Measurements from ENCODE around the gene FN3KRP.
A peak's percentile ranks its signal among the peaks of the same experiment; 100 is the strongest.

FN3KRP gene, protein sequence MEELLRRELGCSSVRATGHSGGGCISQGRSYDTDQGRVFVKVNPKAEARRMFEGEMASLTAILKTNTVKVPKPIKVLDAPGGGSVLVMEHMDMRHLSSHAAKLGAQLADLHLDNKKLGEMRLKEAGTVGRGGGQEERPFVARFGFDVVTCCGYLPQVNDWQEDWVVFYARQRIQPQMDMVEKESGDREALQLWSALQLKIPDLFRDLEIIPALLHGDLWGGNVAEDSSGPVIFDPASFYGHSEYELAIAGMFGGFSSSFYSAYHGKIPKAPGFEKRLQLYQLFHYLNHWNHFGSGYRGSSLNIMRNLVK

GRCh38 chr17:82716203-82717010 is at the start of gene FN3KRP:
TSS of gene FN3KRP (plus strand) at chr17:82716706. CDS start at chr17:82716756, 50 bp downstream.
- DNase-seq, result peak; percentile 97

- no peak for DNase-seq
These were observed 49.4 kb upstream of the FN3KRP start for GRCh38 chr17:82666931-82667667.

DNA sequence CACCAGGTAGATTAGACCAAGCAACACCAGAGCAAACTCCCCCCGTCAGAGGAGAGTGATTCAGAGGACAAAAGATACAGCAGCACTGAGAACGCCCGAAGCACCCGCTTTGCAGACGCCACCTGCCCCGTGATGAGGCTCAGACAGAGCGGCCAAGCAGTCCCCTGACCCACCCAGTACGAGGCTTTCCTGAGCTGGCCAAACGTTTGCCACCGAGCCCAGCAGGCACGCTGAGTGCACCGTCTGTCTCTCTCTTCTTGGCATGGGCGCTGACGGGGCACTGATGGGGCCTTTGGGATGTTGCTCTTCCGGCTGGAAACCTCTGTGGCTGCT is 48.9 kb upstream of the FN3KRP start:
- DNase-seq, result no peak

- DNase-seq, result no peak
These were observed 48.4 kb upstream of the FN3KRP start for GRCh38 chr17:82668024-82668630.

GRCh38 chr17:82668631-82669099 is 47.8 kb upstream of the FN3KRP start:
- no peak for DNase-seq

DNA sequence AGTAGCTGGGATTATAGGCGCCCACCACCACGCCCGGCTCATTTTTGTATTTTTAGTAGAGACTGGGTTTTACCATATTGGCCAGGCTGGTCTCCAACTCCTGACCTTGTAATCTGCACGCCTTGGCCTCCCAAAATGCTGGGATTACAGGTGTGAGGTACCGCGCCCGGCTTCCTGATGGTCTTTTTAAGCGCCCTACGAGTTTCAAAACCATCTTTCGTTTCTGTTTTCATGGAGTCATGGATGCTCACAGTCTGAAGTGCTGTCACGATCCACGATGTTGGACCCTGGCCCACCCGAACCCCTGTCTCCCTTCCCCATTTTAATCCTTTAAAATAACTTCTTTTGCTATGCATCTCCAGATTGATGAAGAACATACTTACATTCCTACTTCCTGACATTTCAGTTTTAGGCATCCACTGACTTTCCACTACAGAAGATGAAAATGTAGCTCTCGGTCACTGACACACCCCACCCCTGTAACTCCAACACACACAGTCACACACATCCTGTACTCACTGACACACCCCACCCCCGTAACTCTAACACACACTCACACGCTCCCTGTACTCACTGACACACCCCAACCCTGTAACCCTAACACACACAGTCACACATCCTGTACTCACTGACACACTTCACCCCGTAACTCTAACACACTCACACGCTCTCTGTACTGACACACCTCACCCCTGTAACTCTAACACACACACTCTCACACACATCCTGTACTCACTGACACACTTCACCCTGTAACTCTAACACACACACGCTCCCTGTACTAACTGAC is 45.6 kb upstream of the FN3KRP start:
- DNase-seq, result no peak

GRCh38 chr17:82674656-82675475 is 41.6 kb upstream of the FN3KRP start:
- DNase-seq, result no peak

DNA sequence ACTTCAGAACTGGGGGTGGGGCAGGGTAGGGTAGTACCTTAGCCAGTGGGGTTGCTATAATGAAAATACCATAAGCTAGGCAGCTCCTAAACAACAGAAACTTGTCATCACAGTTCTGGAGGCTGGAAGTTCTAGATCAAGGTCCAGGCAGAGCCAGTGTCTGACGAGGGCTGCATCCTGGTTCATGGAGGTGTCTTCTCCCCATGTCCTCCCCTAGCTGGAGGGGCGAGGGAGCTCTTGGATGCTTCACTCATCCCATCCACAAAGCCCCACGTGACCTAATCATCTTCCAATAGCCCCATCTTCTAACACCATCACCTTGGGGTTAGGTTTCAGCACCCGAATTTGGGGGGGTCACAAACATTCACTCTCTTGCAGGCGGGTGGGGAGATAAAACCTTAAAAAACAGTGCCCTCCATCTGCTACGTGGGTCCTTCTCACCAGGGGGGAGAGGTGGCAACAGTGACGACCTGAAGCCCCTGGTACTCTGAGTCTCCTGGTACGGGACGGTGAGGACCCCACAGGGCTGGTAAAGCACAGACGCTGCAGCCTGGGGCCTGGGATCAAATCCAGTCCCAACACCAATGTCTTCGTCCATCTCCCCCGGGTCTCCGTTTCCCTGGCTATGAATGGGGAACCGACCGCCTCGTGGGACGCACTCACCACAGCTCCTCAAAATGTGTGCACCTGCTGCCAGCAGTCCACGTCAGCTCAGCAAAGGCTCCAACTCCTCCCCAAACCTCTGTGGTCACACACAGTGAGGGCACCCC is 40.8 kb upstream of the FN3KRP start:
- DNase-seq, result no peak

DNA sequence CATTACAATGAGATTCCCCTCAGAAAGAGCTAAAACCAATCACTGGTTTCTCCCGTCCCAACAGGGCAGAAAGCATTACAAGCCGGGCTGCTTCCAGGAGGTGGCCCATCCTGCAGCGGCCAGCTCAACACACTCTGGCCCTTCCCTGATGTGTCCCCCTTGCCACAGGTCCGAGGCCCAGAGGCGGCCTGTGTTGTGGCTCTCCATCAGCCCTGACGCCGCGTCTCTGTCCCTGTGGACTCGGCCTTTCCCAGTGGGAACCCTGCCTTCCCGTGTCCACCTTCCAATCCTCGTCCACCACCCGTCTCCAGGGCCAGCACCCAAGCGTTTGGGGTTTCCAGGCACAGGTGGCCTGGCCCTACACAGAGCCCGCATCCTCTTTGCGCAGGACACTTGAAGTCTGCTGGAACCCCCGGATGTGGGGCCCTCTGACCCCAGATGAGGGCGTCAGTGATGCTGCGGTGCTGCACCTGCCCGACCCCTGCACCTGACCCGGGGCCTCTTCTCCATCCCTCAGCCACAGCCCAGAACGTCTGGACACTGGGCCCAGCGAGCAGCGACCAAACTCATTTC is 39.1 kb upstream of the FN3KRP start:
- DNase-seq, result no peak

GRCh38 chr17:82678265-82678891 is 38.1 kb upstream of the FN3KRP start:
- DNase-seq, result no peak

DNA sequence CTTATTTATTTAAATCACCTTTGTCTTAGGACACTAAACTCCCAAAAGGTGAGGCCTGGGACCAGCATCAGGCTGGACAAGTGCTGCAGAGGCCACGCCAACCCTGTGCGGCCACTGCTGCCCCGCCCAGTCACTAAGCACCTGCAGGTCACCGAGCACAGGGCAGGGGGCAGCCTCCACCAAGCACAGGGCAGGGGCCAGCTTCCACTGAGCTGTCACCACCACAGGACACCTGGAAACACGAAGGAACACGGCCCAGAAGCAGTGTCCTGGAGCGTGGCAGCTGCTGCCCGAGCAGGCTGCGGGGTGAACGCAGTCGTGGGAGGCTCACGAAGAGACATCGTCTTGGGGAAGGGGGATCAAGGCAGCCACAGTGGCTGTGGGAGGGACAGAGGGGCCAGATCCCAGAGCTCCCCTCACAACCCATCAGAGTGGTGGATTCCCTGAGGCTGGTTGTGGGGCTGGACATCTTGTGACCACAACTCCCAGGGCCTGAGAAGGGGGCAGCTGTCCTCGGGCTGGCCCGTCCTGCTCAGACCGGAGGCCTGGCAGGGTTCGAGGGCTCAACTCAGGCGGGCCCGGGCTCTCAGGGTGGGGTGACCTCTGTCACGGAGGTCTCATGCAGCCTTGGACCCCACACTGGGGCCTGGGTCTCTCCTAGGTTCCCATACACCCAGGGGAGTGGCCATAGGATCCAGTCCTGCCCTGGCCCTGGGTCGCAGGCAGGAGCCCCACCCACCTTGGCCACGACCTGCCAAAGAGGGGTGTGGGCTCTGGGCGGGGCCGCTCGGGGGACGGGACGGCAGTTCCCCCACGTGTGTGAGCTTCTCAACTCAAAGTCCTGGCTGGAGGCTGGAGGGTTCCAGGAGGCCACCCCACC is 36.7 kb upstream of the FN3KRP start:
- DNase-seq, result no peak

DNA sequence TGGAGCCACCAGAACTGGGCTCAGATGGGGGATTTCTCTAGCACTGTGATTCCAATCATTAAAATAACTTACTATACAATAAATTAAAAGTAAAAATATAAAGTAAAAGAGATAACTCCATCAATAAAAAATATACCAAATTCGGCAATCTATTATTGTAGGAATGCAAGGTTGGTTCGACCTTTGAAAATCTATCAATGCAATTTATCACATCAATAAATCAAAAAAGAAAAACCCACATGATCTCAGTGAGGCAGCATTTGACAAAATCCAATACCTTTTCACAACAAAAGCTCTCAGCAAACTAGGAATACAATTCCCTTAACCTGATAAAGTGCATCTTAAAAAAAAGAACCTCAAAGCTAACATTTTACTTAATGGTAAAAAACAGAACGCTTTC is 35.0 kb upstream of the FN3KRP start:
- no peak for DNase-seq

- DNase-seq, result no peak
These were observed 33.0 kb upstream of the FN3KRP start for GRCh38 chr17:82683534-82683933.

DNA sequence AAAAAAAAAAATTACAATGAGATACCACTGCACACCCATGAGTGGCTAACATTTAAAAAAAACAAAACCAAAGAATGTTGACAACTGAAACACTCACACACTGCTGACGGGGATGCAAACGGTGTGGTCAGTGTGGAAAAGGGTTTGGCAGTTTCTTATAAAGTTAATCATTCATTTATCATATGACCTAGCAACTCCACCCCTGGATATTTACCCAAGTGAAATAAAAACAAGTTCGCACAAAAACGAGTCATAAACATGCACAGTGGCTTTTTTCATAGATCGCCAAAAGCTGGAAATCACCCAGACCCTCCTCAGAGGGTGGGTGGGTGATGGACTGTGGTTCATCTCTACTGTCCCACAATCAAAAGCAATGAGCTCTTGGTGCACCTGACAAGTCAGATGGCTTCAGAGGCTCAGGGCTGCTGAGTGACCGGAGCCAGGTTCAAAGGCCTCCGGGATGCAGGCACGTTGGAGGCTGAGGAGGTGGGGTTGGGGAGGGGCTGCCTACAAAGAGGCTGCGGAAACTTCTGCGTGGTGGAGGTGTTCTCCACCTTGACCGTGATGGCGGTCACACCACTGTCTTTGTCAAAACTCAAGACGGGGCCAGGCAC is 32.2 kb upstream of the FN3KRP start:
- no peak for DNase-seq

DNA sequence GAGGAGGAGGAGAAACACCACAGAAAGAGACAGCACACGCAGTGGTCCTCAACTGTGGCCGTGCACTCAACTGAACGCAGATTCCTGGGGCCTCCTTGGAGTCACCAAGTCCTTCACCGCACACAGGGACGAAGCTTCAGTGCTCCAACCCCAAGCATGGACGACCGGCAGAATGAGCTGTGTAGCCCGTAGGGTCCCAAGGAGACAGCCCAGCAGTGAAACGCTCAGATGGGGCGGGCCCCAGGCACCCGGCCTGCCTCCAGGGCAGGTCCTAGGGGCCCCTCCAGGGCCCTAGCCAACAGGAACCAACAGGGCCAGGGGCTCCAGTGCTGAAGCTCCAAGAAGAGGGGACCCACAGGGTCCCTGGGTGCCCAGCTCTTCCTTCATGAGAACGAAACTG is 31.2 kb upstream of the FN3KRP start:
- DNase-seq, result no peak

DNA sequence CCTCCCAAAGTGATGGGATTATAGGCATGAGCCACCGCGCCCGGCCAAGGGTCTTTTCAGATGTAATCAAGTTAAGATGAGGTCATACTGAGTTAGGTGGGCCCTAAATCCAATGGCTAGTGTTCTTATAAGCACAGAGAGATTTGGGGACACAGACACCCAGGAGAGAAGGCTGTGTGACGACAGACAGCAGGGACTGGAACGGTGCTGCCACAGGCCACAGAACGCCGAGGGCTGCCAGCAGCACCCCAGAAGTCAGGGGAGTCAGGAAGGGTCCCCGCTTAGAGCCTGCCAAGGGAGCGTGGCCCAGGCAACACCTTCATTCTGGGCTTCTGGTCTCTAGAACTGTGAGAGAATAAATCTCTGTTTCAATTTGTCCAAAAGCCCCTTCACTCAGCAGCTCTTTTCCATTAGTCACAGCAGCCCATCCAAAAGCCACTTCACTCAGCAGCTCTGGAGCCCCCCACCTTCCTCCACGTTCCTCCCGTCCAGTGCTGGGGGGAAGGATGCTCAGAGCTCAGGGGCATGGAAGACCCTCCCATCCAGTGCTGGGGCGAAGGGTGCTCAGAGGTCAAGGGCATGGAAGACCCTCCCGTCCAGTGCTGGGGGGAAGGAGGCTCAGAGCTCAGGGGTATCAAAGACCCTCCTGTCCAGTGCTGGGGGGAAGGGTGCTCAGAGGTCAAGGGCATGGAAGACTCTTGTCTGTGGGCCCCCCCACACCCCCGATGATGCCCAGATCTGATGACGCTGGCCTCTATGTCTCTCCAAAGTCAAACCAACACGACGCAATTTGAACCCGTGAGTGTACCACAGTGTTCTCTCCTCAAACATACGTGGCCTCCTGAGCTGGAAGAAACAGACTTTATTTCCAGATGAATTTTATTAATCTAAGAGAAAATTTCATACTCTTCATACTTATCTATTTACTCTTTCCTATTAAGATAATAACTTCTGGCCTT is 29.9 kb upstream of the FN3KRP start:
- no peak for DNase-seq

DNA sequence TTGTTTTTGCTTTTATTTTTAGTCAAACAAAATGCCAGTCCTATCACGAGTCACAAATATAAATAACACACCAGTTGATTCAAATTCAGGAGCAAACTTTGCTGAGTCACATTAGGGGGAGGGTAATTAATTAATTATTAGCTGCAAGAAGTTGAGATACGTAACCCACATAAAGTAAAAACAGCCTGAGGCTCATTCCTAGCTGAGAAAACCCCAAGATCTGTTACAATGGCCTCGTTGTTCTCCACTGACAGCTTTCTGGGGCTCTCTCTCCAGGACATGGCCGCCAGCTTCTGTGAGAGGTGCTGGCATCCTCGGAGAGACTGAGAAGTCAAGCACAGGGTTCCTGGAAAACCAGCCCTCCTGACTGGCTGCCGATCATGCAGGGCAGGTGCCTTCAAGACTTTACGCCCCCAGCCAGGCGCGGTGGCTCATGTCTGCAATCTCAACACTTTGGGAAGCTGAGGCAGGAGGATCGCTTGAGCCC is 29.1 kb upstream of the FN3KRP start:
- DNase-seq, result no peak
